BJ (cell line): ENCODE measurements around the gene PC. TPM values are rescaled to one million over a fixed set of nuclear protein-coding genes. Genes with fewer than 3 reads are reported as not detected.

Experiments used
- CTCF ChIA-PET: fragments of 350-600 bp; formaldehyde crosslinking; extraction: SDS; loops from one replicate; lab custom pipeline; 2021; ENCODE audit warnings: antibody characterized with exemption, inconsistent platforms; lab: Yijun Ruan, JAX
- POLR2A ChIA-PET: fragments of 300-600 bp; sonication (Branson Sonifier 250); formaldehyde crosslinking; extraction: SDS; loops from one replicate; lab custom pipeline; 2021; ENCODE audit warnings: antibody characterized with exemption; lab: Charles Lee
- DNase-seq: peaks from one replicate; pipeline ENCODE4 v3.0.0-alpha.2; 2011; ENCODE audit warnings: low read depth
- H3K27me3 ChIP-seq: 2 replicates; pipeline ENCODE4 v1.6.0; 2011; ENCODE audit warnings: low read length; ENCODE audit not compliant: control insufficient read depth, insufficient read depth
- H3K36me3 ChIP-seq: 2 replicates; pipeline ENCODE4 v1.5.1; 2011; ENCODE audit warnings: low read length; ENCODE audit not compliant: control insufficient read depth, insufficient read depth
- H3K4me3 ChIP-seq: 2 replicates; pipeline ENCODE4 v1.5.1; 2011; ENCODE audit warnings: low read depth, mild to moderate bottlenecking, control low read depth, low read length
- CTCF ChIP-seq: IDR thresholded peaks from 2 replicates; pipeline ENCODE4 v1.5.1; 2011; ENCODE audit warnings: low read depth, mild to moderate bottlenecking, control low read depth, inconsistent platforms, low read length, moderate library complexity; ENCODE audit not compliant: insufficient read depth
- polyA plus RNA-seq: library from polyadenylated mRNA; depleted of rRNA; stranded (reverse); fragments of >200 nt; gene quantifications from 2 replicates; pipeline ENCODE4 v1.2.3, GENCODE V29; 2011

Gene PC
- polyA plus RNA-seq, 1 experiment = 14.3 TPM

GRCh38 chr11:66971488-66971887 is 13.3 kb upstream of the PC start:
- Histone ChIP-seq H3K36me3 (no peaks in the 10 kb centered on the region), H3K27me3 (no peaks in the 10 kb centered on the region), H3K4me3 (no peak overlapping the region)
- DNase-seq = no peak
- POLR2A ChIA-PET = interaction anchor here (1.1 kb wide), 1 partner anchor 129 kb away, joined by 7 read pairs; no protein-coding TSS in a partner anchor
- CTCF ChIA-PET = interaction anchor here (1.1 to 1.5 kb wide), 2 partner anchors 38 to 50 kb away, joined by 3 read pairs; no protein-coding TSS in a partner anchor
- no peak for TF ChIP-seq CTCF

GRCh38 chr11:66970807-66971442 is 12.7 kb upstream of the PC start:
- Histone ChIP-seq H3K36me3 (no peaks in the 10 kb centered on the region), H3K4me3 (no peak overlapping the region), H3K27me3 (no peaks in the 10 kb centered on the region)
- ChIA-PET POLR2A (interaction anchor here (1.1 kb wide), 1 partner anchor 129 kb away, joined by 7 read pairs; no protein-coding TSS in a partner anchor), CTCF (interaction anchor here (1.1 to 1.5 kb wide), 2 partner anchors 38 to 51 kb away, joined by 3 read pairs; no protein-coding TSS in a partner anchor)
- DNase-seq = peak; percentile 99
- TF ChIP-seq CTCF = no peak

GRCh38 chr11:66970371-66970806 is 12.2 kb upstream of the PC start:
- no peak for TF ChIP-seq CTCF
- no peaks in the 10 kb centered on the region for H3K27me3 ChIP-seq
- H3K36me3 ChIP-seq = no peaks in the 10 kb centered on the region
- CTCF ChIA-PET = interaction anchor here (0.7 to 1.5 kb wide), 4 partner anchors 11 to 136 kb away, joined by 3 read pairs; no protein-coding TSS in a partner anchor
- no peak overlapping the region for H3K4me3 ChIP-seq
- POLR2A ChIA-PET = interaction anchor here (0.9 kb wide), 1 partner anchor 35 kb away, joined by 4 read pairs; no protein-coding TSS in a partner anchor
- DNase-seq = no peak

- Histone ChIP-seq H3K27me3 (no peaks in the 10 kb centered on the region), H3K36me3 (no peaks in the 10 kb centered on the region), H3K4me3 (no peak overlapping the region)
- DNase-seq = peak; percentile 86
- no peak for TF ChIP-seq CTCF
- POLR2A ChIA-PET = interaction anchor here (0.9 kb wide), 1 partner anchor 34 kb away, joined by 4 read pairs; no protein-coding TSS in a partner anchor
- CTCF ChIA-PET = interaction anchor here (0.7 to 0.8 kb wide), 2 partner anchors 10 to 135 kb away, joined by 3 read pairs; no protein-coding TSS in a partner anchor
These were observed 11.5 kb upstream of the PC start for GRCh38 chr11:66969584-66970225.
